Measurements from ENCODE around the gene ACE2.

DNA sequence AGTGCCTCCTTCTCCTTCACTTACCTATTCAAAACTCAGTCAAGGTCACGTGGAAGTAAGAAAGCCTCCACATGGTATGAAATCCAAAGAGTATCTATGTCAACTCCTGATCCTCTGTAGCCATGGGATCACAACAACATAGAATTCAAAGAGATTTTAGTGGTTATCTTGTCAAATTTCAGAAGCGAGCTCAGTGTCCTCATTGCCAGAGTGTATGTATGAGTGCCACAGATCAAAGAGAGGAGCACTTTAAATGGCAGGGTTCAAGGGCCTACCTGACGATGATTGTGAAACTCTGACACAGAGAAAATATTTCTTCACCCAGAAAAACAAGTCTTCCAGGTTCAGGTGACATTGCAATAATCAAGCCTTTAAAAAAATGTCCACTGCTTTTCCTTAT lies 1.2 kb upstream of the ACE2 start:
- TF ChIP-seq, protein P1, sequence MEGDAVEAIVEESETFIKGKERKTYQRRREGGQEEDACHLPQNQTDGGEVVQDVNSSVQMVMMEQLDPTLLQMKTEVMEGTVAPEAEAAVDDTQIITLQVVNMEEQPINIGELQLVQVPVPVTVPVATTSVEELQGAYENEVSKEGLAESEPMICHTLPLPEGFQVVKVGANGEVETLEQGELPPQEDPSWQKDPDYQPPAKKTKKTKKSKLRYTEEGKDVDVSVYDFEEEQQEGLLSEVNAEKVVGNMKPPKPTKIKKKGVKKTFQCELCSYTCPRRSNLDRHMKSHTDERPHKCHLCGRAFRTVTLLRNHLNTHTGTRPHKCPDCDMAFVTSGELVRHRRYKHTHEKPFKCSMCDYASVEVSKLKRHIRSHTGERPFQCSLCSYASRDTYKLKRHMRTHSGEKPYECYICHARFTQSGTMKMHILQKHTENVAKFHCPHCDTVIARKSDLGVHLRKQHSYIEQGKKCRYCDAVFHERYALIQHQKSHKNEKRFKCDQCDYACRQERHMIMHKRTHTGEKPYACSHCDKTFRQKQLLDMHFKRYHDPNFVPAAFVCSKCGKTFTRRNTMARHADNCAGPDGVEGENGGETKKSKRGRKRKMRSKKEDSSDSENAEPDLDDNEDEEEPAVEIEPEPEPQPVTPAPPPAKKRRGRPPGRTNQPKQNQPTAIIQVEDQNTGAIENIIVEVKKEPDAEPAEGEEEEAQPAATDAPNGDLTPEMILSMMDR (IDR thresholded peaks at IDR 0.05; ENCODE audit: insufficient read depth, low read length, poor library complexity, severe bottlenecking) = no peak
- no peak for TF ChIP-seq EZH2phosphoT487 (conservative IDR thresholded peaks at IDR 0.05; ENCODE audit: low read length)
